ENCODE measurements around the gene ZNF460.
"Not testable (repeated sequence)": the region's sequence is repeated elsewhere in the genome, so short reads cannot be mapped to it uniquely, and the experiment has no call there.

ZNF460 gene

GRCh38 chr19:57263244-57263741 is 17.0 kb upstream of the ZNF460 start:
- TF ChIP-seq CTCF (IDR thresholded peaks at IDR 0.05; ENCODE audit: control insufficient read depth, extremely low read depth, insufficient read depth), result no peak
- H3K4me3 ChIP-seq (ENCODE audit: low read depth, low read length), result no peak overlapping the region
- no peak for DNase-seq (ENCODE audit: low read depth)

GRCh38 chr19:57267291-57267690 is 13.0 kb upstream of the ZNF460 start:
- DNase-seq (ENCODE audit: low read depth), result no peak
- no peak for TF ChIP-seq CTCF (IDR thresholded peaks at IDR 0.05; ENCODE audit: control insufficient read depth, extremely low read depth, insufficient read depth)

GRCh38 chr19:57269515-57270250 is 10.6 kb upstream of the ZNF460 start:
- no peak for TF ChIP-seq CTCF (IDR thresholded peaks at IDR 0.05; ENCODE audit: control insufficient read depth, extremely low read depth, insufficient read depth)
- no peak overlapping the region for H3K4me3 ChIP-seq (ENCODE audit: low read depth, low read length)
- no peak for DNase-seq (ENCODE audit: low read depth)

More at GRCh38 chr19:57267291-57267690, 13.0 kb upstream of the ZNF460 start:
- no peak overlapping the region for H3K4me3 ChIP-seq (ENCODE audit: low read depth, low read length)

GRCh38 chr19:57271280-57271679 is 9.0 kb upstream of the ZNF460 start:
- TF ChIP-seq CTCF (IDR thresholded peaks at IDR 0.05; ENCODE audit: control insufficient read depth, extremely low read depth, insufficient read depth), result no peak
- DNase-seq (ENCODE audit: low read depth), result no peak
- H3K4me3 ChIP-seq (ENCODE audit: low read depth, low read length), result no peak overlapping the region

GRCh38 chr19:57273014-57273413 is 7.3 kb upstream of the ZNF460 start:
- H3K4me3 ChIP-seq (ENCODE audit: low read depth, low read length), result no peak overlapping the region
- no peak for DNase-seq (ENCODE audit: low read depth)
- no peak for TF ChIP-seq CTCF (IDR thresholded peaks at IDR 0.05; ENCODE audit: control insufficient read depth, extremely low read depth, insufficient read depth)

GRCh38 chr19:57276430-57276829 is 3.9 kb upstream of the ZNF460 start:
- no peak for TF ChIP-seq CTCF (IDR thresholded peaks at IDR 0.05; ENCODE audit: control insufficient read depth, extremely low read depth, insufficient read depth)
- no peak overlapping the region for H3K4me3 ChIP-seq (ENCODE audit: low read depth, low read length)
- DNase-seq (ENCODE audit: low read depth), result no peak

GRCh38 chr19:57278481-57278880 is 1.8 kb upstream of the ZNF460 start:
- not testable (repeated sequence) for DNase-seq (ENCODE audit: low read depth); H3K4me3 ChIP-seq (ENCODE audit: low read depth, low read length)
